Glomerular endothelial cell (primary cell): ENCODE data around the gene GPX5. TPM values are rescaled to one million over a fixed set of nuclear protein-coding genes. Genes with fewer than 3 reads are reported as not detected.

Experiments
- DNase-seq: peaks from one replicate; pipeline ENCODE4 v3.0.0-alpha.2; 2011; ENCODE audit warnings: low read depth, low spot score; ENCODE audit errors: extremely low read depth
- total RNA-seq: library from RNA; depleted of rRNA; stranded (reverse); fragments of >200 nt; gene quantifications from 2 replicates; pipeline ENCODE4 v1.2.3, GENCODE V29; 2015

GPX5 gene
- total RNA-seq, 1 donor from 2014 or later, result not detected

DNA sequence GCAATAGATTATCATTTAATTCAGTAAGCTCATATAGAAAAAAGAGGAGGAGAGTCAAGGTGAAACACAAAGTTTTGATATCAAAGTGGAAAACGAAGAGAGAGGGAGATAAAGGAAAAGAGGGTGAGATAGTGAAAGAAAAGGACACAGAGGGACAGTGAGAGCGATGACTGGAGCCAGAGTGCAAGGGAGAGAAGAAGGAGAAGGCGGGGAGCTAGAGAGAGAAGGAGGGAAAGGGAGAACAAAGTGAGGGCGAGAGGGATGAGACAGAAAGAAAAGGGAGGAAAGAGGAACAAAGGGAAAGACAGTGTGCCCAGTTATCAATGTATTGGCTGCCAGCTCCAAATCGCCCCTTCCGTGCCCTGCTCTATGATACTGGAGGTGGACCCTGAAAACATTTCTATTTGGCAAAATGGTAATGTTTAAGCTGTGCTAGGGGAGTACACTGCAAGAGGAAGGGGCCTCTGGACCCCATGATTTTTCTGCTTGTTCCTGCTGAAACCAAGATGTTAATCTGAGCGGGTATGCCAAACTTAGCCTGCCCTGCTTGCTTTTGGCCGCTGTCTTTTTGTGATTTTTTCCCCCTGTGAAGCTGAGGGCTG is 27.8 kb downstream of the GPX5 start:
- no peak for DNase-seq

DNA sequence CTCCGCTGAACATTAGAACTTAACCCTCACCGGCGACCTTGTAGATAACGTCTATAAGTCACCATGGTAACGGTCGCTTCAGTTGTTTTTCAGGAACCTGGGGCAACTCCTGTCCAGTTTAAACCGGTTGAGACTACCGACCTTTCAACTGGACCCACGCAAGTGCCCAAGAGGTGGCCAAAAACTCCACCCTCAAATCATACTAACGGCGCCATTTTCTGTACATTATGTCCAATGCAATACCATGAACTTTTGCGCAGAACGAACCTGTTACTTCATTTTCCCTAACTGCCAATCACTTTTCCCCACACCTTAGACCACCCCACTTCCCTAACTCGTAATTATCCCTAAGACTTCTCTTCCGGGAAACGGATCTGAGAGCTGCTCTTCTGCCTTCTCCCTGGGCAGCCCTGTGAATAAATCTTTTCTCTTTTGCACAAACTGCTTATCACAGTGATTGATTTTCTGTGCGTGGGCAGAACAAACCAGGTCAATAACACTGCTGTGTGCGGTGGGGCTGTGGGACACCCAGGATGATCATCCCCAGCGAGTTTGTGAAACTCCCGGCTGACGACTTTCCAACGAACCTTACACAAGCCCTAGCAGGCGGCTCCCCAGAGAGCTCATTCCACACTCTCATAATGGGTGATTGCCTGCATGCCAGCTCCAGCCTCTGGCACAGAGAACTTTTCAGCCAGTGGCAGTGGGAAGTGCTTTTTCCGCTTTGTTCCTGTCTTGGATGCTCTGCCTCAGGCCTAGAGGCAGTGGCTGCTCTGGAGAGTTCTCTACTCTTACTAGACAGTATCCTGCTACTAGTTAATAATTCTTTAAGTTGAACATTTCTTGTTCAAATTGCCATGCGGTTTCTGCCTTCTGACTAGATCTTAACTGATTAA is 28.6 kb downstream of the GPX5 start:
- no peak for DNase-seq

DNA sequence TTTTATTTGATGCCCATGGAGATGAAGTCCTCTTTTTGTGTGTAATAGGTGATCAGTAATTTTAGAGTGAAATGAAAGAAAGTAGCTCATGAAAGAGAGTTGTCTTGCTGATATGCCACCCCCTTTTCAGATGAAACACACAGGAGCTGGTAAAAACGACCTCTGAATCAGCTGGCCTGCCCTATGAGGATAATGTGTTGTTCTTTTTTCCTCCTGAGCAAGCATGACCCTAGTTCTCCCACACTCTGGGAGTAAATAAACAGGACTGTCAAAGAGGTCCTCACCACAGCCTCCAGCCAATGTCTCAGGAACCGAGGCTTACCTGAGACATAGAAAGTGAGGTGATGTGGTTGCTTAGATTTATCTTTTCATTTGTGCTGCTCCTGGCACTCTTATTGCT is 29.5 kb downstream of the GPX5 start:
- no peak for DNase-seq

DNA sequence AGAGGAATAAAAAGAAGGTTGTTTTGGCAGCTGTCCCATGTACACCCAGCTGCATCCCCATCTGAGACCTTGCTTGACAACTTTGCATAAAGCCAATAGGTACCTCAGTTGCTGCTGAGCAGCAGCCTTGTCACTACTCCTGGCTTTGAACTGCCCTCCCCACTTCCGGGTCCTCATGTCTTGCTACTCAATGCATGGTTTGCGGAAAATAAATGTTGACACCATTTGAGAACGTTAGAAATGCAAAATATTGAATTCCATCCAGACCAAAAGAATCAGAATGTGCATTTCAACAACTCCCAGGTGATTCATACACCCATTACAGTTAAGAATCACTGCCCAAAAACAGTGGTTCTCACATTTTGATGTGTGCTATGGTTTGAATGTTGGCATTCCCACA is 32.9 kb downstream of the GPX5 start:
- DNase-seq, result no peak

DNA sequence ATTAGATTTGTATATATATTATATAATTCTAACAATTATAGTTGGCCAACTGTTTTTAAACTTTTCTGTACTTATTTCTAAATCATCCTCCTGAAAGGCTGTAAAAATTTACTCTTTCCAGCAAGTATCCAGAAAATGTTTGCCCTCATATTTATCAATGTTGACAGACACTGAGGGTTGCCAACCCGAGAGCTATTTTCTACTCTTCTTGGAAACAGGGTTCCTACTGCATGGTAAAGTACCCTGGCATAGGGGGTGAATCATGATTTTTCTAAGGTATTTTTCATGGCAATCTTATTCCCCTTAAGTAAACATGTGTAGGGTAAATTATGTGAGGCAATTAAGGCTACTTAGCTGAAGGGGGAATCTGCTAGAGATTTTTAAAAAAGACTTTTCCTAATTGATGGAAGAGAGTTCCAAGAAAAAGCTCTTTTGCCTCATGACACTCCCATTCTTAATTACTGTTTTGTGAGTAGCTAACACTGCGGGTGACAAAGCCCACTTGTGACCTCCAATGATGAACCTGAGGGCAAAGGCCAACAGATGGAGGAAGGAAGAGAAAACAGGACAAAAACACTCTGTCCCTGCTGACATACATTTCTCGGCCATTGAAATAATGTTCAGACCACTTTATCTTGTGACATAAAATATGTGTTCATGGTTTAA is 37.9 kb downstream of the GPX5 start:
- DNase-seq, result no peak

DNA sequence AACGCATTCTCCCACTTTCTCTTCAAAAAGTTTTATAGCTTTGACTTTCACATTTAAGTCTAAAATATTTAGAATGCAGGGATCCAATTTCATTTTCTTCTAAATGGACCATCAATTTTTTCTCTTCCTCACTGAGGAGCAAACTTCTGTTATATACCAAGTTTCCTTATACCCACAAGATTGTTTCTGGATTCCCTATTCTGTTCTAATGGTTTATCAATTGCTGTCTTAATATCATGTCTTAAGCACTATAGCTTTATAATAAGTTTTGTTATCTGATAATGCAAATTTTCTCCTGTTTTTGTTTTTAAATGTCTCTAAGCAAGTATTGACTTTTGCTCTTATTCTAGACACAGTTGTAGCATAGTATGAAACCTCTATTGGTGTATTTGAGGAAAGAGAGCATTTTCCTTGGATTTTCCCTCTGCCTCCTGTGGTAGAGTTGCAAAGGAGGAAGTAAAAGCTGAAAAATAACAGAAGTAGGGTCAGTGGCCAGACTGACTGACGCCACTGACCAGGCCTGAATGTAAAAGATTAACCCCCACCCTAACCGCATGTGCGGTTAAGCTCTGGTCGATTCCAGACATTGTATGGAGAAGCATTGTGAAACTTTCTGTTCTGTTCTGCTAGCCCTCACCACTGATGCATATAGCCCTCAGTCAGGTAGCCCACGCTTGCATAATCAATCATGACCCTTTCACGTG is 40.3 kb downstream of the GPX5 start:
- DNase-seq, result no peak

DNA sequence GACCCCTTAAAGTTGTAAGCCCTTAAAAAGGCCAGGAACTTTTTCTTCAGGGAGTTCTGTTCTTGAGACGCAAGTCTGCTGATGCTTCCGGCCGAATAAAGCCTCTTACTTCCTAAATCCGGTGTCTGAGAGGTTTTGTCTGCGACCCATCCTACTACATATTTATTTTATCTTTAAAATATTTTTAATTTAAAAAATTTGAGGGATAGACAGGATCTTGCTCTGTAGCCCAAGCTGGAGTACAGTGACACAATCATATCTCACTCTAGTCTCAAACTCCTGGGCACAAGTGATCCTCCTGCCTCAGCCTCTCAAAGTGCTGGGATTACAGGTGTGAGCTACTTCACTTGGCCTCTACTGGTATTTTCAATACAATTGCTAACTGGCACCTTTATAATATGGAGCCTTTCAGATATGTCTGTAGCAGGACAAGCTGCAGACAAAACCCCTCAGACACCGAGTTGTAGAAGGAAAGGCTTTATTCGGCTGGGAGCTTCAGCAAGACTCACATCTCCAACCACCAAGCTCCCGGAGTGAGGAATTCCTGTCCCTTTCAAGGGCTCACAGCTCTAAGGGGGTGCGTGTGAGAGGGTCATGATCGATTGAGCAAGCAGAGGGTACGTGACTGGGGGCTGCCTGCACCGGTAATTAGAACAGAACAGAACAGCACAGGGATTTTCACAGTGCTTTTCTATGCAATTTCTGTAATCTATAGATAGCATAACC is 41.0 kb downstream of the GPX5 start:
- no peak for DNase-seq

DNA sequence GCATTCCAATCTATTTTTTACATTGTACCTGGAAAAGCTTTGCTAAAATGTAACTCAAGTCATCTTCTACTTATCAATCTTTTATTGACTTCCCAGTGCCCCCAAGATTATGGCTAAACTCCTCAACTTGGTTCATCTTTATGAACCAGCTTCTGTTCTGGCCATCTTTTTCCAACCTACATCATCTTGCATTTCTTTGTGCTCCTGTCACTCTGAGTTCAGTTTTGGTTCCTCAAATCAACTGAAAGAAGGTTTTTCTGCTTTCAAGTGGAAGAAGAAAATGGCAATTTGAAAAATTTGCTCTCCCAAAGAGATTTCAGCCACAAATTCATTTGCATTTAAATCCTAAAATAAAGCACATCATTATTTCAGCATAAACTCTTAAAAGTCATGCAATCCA is 41.8 kb downstream of the GPX5 start:
- DNase-seq, result no peak

DNA sequence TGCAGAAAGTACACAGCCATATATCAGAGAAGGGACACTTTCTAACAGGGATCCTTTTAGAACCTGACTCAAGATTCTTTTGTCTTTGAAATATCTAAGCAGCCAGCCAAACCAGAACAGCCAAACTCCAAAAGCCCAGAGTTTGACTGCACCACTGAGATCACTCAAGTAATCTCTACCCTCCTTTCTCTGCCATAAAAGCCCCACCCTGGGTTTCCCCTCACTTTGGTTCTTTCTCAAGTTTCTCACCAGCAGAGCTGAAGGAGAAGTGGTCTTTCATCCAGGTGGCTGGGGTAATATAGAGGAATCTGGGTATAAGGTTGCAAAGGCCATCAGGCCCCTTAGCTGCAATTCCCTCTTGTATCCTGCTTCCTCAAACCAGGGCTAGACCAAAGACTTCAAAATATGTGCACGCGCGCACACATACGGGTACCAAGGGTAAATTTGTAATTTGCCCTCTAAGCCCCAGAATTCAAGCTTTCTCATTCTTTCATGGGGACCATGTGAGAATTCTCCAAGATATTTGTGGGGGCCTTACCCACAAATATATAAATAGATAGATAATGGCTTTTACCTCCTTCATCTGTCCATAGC is 42.9 kb downstream of the GPX5 start:
- no peak for DNase-seq

DNA sequence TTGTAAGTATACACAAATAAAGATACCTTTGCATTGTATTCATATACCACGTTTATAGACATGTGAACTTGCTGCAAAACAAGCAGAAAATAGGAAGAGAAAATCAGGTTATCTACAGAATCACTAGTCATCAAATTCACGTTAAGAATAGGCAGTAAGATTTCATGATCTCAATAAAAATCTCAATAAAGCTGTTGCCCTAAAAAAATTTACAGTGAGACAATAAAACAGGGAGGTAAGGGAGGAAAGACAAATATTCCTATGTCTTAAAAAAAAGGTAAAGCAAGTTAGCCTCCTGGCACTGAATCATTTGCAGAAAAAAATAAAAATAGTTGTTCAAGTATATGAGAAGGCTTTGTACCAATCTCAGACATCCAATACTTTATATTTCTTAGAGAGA is 44.1 kb downstream of the GPX5 start:
- DNase-seq, result no peak

DNA sequence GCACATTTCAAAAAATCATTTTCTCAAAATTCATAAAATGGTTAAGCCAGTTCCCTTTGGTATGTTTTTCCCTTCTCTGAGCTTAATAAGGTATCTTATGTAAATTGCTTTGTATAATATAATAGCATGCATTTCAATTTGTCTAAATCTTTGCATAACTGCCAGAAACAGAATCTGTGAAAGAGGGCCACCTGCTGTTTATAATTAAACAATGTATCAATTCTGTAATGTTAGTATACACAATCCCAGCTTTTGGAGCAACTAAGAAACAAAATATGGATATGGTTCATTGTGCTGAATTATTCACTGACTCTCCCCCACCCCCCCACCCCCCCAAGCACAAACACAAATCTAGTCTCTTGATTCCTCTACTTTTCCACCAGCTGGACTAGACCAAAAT is 54.8 kb downstream of the GPX5 start:
- no peak for DNase-seq

DNA sequence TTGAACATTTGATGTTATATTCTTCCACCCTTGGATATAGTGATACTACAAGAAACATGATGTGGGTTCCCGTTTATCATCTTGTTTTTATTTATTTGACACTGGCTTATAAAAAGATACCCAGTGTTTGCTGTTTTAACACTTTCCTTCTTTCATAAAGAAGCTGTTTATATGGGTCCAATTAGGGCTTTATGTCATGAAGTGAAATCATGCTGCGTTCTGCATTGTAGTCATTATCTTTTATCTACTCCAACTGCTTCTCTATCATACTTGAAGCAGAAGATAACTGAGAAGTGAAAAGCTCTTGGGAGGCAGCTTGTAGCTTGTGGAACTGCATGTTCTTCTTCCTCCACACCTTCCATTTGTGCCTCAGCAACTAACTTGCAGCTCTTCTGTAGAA is 57.8 kb downstream of the GPX5 start:
- DNase-seq, result no peak

Other genes with a start within 250 kb of the GPX5 start
- gene PGBD1, start 244.3 kb upstream of the GPX5 start, total RNA-seq, result 7.5 and 9.1 TPM in 2 replicates
- 16.9 and 19.7 TPM in 2 replicates for gene ZSCAN31, start 189.7 kb upstream of the GPX5 start, total RNA-seq
- gene ZKSCAN3, start 175.9 kb upstream of the GPX5 start, total RNA-seq, result 4.6 and 5.7 TPM in 2 replicates
- gene ZSCAN12, start 126.1 kb upstream of the GPX5 start, total RNA-seq, result 2.5 and 4.8 TPM in 2 replicates
- gene ZSCAN23, start 82.4 kb upstream of the GPX5 start, total RNA-seq, result 1.2 and 2.0 TPM in 2 replicates
- not detected in 2 replicates for gene GPX6, start 10.1 kb upstream of the GPX5 start, total RNA-seq